ENCODE data around the gene CLDN16.

DNA sequence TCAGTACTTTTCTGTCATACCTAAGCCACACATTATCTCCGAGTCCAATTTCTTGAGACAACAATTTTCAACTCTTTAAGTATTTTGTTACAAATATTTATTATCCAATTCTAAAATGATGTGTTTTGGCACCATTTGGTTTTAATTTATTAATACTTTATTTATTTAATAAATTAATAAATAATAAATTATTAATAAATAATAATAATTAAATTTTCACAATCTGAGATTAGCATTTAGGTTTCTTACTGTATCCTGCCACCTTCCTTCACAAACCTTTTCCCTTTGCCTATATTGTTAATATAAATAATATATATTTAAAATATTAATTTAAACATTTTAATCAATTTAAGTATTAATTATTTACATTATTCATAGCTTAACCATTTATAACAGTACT lies 37.9 kb downstream of the CLDN16 start:
- TF ChIP-seq CTCF (IDR thresholded peaks at IDR 0.05) (no peak), ZFX (IDR thresholded peaks at IDR 0.05; ENCODE audit: borderline replicate concordance) (no peak)

All from 22Rv1 (cell line).